GM18867 (cell line): Measurements from ENCODE around the gene MAFB.

Source experiments
- ATAC-seq: cut with Tn5 transposase; IDR thresholded peaks from one replicate; pipeline ENCODE4 v1.9.1; 2021; ENCODE audit warnings: mild to moderate bottlenecking, moderate library complexity; ENCODE audit not compliant: unreplicated experiment

MAFB gene

DNA sequence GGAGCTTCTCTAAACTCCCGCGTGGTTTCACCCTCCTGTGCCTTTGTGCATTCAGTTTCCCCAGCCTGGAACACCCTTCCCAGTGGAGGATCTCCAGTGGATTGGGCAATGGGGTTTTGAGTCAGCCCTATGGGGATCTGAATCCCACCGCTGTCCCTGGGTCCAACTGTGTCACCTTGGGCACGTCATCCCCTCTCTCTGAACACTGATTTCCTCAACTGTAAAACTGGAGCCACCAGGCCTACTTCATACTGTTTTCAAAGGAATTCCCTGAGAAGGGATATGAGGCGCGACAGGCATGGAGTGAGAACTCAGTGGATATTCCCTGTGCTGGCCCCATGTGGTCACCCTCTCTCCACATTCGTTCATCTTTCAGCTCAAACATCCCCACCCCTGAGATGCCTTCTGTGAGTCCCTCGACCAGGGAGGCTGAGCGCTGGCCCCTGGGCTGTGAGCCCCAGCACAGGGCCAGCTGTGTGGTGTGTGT, 25.7 kb downstream of the MAFB start:
- ATAC-seq = no peak

DNA sequence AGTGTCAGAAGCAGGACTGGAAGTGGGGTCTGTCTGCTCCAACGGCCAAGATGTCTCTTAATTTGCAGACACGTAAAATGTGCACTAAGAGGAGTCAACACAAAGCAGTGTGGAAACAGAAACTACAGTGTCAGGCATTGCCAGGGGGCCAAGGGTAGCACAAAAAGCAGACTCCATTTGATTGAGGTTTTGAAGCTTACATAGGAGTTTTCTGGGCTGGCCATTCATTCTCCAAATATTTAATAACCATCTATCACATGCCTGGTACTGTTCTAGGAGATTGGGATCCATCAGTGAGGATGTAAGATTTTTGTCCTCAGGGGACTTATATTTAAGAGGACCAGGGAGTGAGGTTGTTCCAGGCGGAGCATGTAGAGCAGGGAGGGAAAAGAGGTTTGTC, 29.5 kb downstream of the MAFB start:
- no peak for ATAC-seq

- ATAC-seq = no peak
Observed at GRCh38 chr20:40658509-40658908, 30.5 kb downstream of the MAFB start.

DNA sequence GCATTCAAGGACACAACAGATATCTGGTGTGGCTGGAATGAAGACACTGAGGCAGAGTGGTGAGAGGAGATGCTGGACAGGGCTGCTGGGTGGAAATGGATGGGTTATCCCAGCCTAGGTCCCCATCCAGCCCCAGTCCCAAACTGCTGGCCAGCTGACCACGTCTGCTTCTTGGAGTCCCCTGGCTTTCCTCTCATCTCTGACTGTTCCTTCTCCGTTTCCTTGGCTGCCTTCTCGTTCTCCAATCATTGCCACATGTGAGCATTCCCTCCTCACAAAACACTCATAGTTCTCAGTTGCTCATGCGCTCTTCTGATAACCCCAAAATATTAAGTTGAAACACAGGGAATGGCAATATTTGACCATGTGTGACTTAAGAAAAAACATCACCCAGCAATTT, 31.5 kb downstream of the MAFB start:
- ATAC-seq = no peak

DNA sequence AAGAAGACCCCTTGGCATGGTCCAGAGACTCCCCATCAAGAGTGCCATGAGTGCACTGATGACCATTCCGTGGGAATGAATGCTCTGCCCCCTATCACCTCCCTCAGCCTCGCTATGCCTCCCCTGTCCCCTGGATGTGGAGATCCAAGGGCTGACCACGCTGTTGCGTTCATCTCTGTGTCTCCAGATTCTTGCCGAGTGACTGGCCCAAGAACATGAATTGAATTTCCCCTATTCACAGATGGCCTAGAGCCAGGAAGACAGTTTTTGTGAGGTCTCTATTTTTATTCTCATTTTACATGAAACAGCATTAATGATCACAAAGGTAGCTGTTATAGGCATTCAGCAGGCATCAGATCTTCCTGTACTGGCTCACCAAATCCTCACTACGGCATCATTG, 33.6 kb downstream of the MAFB start:
- ATAC-seq = no peak

- no peak for ATAC-seq
Observed at GRCh38 chr20:40654876-40655275, 34.2 kb downstream of the MAFB start.

GRCh38 chr20:40652441-40652987, 36.5 kb downstream of the MAFB start:
- no peak for ATAC-seq

DNA sequence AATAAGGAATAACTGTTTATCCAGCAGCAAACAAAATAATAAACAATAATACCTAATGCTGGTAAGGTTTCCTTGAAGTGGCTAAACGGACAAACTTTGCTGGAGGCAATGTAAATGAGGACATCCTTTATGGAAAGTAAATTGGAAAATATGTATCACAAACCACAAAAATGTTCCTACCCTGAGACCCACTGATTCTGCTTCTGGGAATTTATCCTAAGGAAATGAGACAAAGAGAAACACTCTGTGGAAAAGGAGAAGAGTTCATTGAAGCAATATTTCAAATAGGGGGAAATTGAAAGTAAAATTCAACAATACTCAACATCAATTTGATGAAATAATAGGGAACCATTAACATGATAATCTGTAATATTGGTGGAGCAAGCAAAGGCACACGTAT, 37.9 kb downstream of the MAFB start:
- no peak for ATAC-seq

DNA sequence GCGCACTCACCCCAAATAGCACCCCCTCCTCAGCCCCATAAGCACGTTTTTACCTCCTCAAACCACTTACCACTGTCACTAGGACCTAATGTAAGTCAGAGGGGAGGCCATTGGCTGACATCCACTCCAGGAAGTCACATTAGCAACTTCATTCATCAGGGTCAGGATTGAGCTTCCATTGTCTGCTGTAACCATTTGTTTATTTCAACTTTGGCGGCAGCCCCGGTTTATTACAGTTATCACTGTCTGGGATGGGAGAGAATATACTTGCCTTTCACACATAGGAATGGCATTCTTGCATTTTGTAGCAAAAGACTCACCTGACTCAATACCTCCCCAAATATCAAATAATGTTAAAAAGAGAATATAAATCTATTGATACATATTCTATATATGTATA, 38.3 kb downstream of the MAFB start:
- no peak for ATAC-seq

GRCh38 chr20:40648210-40649072, 40.6 kb downstream of the MAFB start:
- ATAC-seq = no peak

DNA sequence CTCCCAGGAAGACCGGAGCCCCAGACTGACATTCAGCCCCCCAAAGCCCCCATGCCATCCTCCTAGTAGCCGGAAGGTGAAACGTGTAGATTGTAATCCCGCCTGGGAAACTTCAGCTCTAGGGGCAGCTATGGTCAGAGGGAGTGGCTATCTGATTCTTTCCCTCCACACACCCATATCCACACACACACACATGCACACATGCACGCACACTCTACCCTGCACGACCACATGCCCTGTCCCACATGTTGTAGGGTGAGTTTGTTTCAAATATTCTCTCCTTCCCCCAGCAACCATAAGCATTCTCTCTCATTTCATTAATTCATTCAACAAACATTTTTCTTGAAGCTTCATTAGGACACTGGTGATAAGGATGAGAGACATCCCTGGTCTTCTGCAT, 42.2 kb downstream of the MAFB start:
- ATAC-seq = no peak

DNA sequence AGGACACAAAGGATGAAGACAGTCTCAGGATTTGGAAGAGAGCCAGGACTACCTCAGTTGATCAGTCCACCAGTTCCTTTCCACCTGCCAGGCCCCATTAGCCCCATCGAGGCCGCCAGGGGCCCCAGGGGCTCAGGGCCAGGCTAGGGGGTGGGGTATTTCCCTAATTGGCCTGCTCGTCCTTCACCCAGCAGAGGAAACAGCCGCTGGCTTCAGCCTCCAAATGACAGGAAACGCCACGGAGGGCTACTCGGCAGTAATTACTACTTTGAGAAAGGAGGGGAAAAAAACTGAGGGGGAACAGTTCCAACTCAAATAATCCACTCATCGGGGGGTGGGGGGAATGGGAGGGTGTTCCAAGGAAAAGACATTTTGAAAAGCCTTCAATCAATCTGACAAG, 42.7 kb downstream of the MAFB start:
- ATAC-seq = no peak

- ATAC-seq = no peak
Observed at GRCh38 chr20:40644863-40645262, 44.2 kb downstream of the MAFB start.

- ATAC-seq = no peak
Observed at GRCh38 chr20:40643891-40644290, 45.1 kb downstream of the MAFB start.

GRCh38 chr20:40641809-40642208, 47.2 kb downstream of the MAFB start:
- no peak for ATAC-seq

DNA sequence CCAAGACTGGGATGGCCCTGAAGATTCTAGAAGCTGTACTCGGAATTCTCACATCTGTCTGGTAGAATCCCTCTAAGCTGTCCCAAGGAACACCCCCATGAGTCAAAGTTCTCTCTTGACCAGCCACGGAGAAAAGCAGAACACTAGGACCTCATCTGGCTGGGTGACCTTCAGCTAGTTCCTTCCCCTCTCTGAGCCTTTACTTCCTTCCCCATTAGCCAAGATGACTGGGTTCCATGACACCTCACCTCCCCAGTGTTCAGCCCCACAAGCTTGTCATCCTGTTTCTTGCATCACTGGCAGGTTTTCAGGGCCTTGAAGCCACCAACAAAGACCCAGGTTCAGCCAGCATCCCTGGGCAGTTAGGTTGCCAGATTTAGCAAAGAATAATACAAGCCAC, 47.8 kb downstream of the MAFB start:
- ATAC-seq = no peak

DNA sequence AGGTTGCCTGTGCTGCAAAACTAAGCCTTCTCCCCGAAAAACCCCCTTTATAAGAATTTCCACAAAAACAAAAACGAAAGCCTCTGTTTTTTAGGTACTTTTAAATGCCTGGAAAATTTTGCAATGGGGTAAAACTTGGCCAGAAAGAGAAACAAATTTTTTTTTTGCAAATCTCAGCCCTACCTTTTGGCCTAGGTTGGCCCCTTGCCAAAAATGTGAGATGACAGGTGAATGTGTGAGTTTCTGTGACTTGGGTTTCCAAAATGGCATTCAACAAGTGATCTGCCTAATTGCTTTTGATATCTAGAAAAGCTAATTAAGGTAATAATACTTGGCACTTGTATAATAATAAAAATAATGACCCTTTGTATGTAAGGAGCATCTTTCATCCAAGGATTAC, 48.4 kb downstream of the MAFB start:
- no peak for ATAC-seq

DNA sequence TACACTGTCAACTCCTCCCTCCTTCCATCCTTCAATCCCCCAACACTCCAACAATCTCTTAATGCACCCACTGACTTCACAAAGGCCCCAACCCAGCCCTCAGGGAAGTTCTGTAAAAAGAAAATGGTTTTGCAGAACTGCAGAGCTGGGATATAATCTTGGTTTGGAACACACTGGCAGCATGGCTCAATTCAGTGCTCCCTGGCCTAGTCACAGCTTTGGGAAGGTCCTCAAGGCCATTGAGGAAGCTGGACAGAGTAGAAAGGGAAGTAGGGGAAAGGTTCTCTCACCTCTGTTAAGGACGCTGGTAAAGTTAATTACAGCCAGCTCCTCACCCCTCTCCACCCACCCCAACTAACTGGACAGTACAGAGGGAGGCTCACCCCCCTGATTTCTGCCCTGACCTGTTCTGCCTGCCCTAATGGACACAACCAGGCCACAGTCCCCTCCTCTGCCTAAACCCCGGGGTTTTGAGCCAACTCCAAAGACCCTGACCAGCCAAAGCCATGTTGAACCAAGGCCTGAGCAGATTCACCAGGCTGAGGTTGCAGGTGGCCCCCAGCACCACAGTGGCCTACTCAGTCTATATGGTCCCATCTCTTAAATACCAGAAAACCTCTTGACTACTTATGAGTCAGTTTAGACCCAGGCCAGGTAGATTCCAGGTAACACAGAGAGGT, 49.2 kb downstream of the MAFB start:
- ATAC-seq = no peak

DNA sequence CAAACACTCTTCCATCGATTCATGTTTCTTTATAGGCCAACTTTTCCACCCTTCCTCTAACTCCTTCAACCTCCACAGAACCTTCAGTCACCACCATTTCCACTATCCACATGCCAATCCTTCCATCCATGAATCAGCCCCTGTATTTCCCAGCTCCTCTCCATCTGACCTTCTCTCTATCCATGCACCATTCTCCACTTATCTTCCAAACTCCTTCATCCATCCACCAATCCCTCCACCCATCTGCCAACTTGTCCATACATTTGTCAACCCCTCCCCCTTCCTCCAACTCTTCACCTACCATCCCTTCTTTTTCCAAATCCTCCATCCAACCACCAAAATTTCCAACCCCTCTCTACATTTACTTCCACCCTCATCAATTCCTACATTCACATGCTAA, 49.9 kb downstream of the MAFB start:
- ATAC-seq = no peak

GRCh38 chr20:40638414-40638813, 50.6 kb downstream of the MAFB start:
- ATAC-seq = no peak

- no peak for ATAC-seq
Observed at GRCh38 chr20:40637176-40637575, 51.9 kb downstream of the MAFB start.

DNA sequence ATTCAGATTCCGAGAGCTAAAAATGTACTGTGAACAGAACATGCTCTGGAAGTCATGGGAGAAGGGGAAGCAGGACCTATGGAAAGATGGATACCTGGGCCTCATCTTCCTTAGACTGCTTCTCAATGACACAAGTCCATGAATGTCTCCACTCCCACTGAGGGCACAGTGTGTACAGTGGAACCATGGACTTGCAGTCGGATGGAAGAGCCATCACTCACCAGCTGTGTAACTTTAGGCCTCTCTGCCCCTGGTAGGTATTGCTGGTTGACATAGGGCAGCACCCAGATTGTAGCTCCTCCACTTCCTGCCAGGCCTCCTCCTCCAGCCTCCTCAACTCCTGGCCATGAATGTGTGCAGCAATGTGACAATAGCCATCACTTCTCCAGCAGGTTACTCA, 52.5 kb downstream of the MAFB start:
- ATAC-seq = no peak
